Mesenchymal stem cell (in vitro differentiated cells and primary cell): ENCODE results near the gene DLGAP3.

Experiments
- DNase-seq: peaks from one replicate; pipeline ENCODE4 v3.0.0-alpha.2; 2013
- H2AFZ ChIP-seq: one replicate; pipeline ENCODE4 v1.6.1; 2013; ENCODE audit warnings: low read depth, mild to moderate bottlenecking, control low read depth, inconsistent platforms, low read length, moderate library complexity
- H2AK5ac ChIP-seq: 2 replicates; pipeline ENCODE4 v1.6.1; 2013; ENCODE audit warnings: low read length, moderate library complexity, mild to moderate bottlenecking, inconsistent platforms; ENCODE audit not compliant: severe bottlenecking
- H2BK120ac ChIP-seq: one replicate; pipeline ENCODE4 v1.6.1; 2013; ENCODE audit warnings: low read depth, mild to moderate bottlenecking, inconsistent platforms, low read length, moderate library complexity
- H2BK12ac ChIP-seq, 2 experiments: one replicate each; pipeline ENCODE4 v1.6.1; 2013; ENCODE audit warnings: inconsistent platforms in 2 of 2, low read length in 2 of 2, mild to moderate bottlenecking in 2 of 2, moderate library complexity in 2 of 2, control low read depth in 1 of 2
- H2BK15ac ChIP-seq: one replicate; pipeline ENCODE4 v1.6.1; 2013; ENCODE audit warnings: mild to moderate bottlenecking, low read depth, inconsistent platforms; ENCODE audit not compliant: poor library complexity, severe bottlenecking
- H2BK5ac ChIP-seq: 2 replicates; pipeline ENCODE4 v1.6.1; 2013; ENCODE audit warnings: low read depth, mild to moderate bottlenecking, low read length, control low read depth, inconsistent platforms; ENCODE audit not compliant: poor library complexity, severe bottlenecking
- H3K14ac ChIP-seq, 2 experiments: one replicate each; pipeline ENCODE4 v1.6.1; 2013; ENCODE audit warnings: inconsistent platforms in 2 of 2, low read length in 2 of 2, control low read depth in 1 of 2, mild to moderate bottlenecking in 1 of 2, moderate library complexity in 1 of 2
- H3K18ac ChIP-seq, 2 experiments: one replicate each; pipeline ENCODE4 v1.6.1; 2013; ENCODE audit warnings: inconsistent platforms in 2 of 2, low read length in 2 of 2, control low read depth in 1 of 2, low read depth in 1 of 2, mild to moderate bottlenecking in 1 of 2
- H3K23ac ChIP-seq, 2 experiments: one replicate each; pipeline ENCODE4 v1.6.1; 2013; ENCODE audit warnings: inconsistent platforms in 2 of 2, low read length in 2 of 2, mild to moderate bottlenecking in 2 of 2, moderate library complexity in 2 of 2, control low read depth in 1 of 2
- H3K27ac ChIP-seq: 2 replicates; pipeline ENCODE4 v1.5.1; 2013; ENCODE audit warnings: mild to moderate bottlenecking, moderate library complexity, low read length, control low read depth, inconsistent platforms; ENCODE audit not compliant: poor library complexity, severe bottlenecking
- H3K27me3 ChIP-seq, 2 experiments: 2 replicates each; pipeline versions ENCODE4 v1.6.1 to v1.7.0; 2013; ENCODE audit warnings: low read length in 2 of 2, mild to moderate bottlenecking in 2 of 2, moderate library complexity in 2 of 2, control low read depth in 1 of 2, inconsistent platforms in 1 of 2; ENCODE audit not compliant: control insufficient read depth in 1 of 2, insufficient read depth in 1 of 2
- H3K36me3 ChIP-seq, 2 experiments: 2 replicates each; pipeline versions ENCODE4 v1.6.1 to v1.7.0; 2013; ENCODE audit warnings: low read length in 2 of 2, control low read depth in 1 of 2, inconsistent platforms in 1 of 2, low read depth in 1 of 2, mild to moderate bottlenecking in 1 of 2; ENCODE audit not compliant: insufficient read depth in 2 of 2, control insufficient read depth in 1 of 2
- H3K4ac ChIP-seq, 2 experiments: one replicate each; pipeline ENCODE4 v1.6.1; 2013; ENCODE audit warnings: inconsistent platforms in 2 of 2, low read length in 2 of 2, mild to moderate bottlenecking in 2 of 2, moderate library complexity in 2 of 2, control low read depth in 1 of 2, low read depth in 1 of 2
- H3K4me1 ChIP-seq: 2 replicates; pipeline ENCODE4 v1.6.1; 2013; ENCODE audit warnings: low read depth, low read length, control low read depth; ENCODE audit not compliant: control insufficient read depth, insufficient read depth
- H3K4me2 ChIP-seq: 2 replicates; pipeline ENCODE4 v1.6.1; 2013; ENCODE audit warnings: low read length, mild to moderate bottlenecking, inconsistent platforms; ENCODE audit not compliant: poor library complexity, severe bottlenecking
- H3K4me3 ChIP-seq, 2 experiments: 2 replicates each; pipeline versions ENCODE4 v1.5.1 to v1.7.0; 2013; ENCODE audit warnings: low read length in 2 of 2, mild to moderate bottlenecking in 2 of 2, control low read depth in 1 of 2, low read depth in 1 of 2; ENCODE audit not compliant: insufficient read depth in 1 of 2
- H3K79me1 ChIP-seq: replicated peaks from 2 replicates; pipeline ENCODE4 v1.6.1; 2013; ENCODE audit warnings: mild to moderate bottlenecking, control low read depth, low read length, inconsistent platforms; ENCODE audit not compliant: poor library complexity, severe bottlenecking
- H3K9ac ChIP-seq: 2 replicates; pipeline ENCODE4 v1.7.0; 2013; ENCODE audit warnings: mild to moderate bottlenecking, low read length, moderate library complexity
- H3K9me3 ChIP-seq: 2 replicates; pipeline ENCODE4 v1.7.0; 2013; ENCODE audit warnings: mild to moderate bottlenecking, low read length; ENCODE audit not compliant: control insufficient read depth
- H4K8ac ChIP-seq: one replicate; pipeline ENCODE4 v1.6.1; 2013; ENCODE audit warnings: inconsistent platforms, mild to moderate bottlenecking, low read length, moderate library complexity
- H4K91ac ChIP-seq: one replicate; pipeline ENCODE4 v1.6.1; 2013; ENCODE audit warnings: mild to moderate bottlenecking, low read length, inconsistent platforms
- WGBS: methylation state at CpG from one replicate; pipeline ENCODE4 v1.1.7; 2013; ENCODE audit warnings: mixed read lengths; 5-methylcytosine and 5-hydroxymethylcytosine counted together

Gene DLGAP3

DNA sequence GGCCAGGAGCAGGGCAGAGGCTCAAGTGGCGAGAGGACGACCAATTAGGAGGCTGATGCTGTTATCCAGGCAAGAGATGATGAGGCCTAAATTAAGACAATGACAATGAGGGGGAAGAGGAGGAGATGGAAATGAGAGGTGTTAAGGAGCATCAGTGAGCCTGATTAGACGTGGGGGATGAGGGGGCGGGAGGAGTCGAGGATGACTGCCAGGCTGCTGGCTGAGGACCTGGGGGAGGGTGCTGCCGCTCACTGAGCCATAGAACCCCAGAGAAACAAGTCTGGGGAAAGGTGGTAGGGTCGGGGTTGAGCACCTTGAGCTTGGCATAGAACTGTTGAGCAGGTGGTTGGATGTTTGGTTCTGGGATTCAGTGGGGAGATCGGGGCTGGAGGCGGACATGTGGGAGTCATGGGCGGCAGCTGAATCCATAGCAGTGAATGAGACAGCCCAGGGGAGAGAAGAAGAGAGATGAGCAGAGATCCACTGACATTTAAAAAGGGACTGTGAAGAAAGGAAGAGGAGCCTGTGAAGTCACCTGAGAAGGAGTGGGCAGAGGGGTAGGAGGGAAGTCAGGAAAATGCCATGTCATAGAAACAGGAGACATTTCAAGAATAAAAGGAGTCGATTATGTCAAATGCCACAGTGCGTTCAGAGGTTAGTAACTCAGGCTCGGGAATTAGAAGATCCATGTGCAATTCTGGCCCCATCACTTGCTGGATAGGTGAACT is 28.5 kb downstream of the DLGAP3 start:
- H3K4me1 ChIP-seq: no peaks in the 10 kb centered on the region
- H2AFZ ChIP-seq: no peak overlapping the region
- H2BK15ac ChIP-seq: no peak overlapping the region
- H3K36me3 ChIP-seq: no peaks in the 10 kb centered on the region
- H2AK5ac ChIP-seq: no peak overlapping the region
- H4K91ac ChIP-seq: no peak overlapping the region
- no peak overlapping the region for H3K9ac ChIP-seq
- H3K18ac ChIP-seq: no peak overlapping the region
- no peak overlapping the region for H3K4me3 ChIP-seq
- H2BK12ac ChIP-seq: no peak overlapping the region
- H3K4me2 ChIP-seq: no peak overlapping the region
- H2BK5ac ChIP-seq: no peak overlapping the region
- H3K23ac ChIP-seq: peak overlapping the region in 1 of 2 experiments; percentile 11
- H3K4ac ChIP-seq: no peak overlapping the region
- no peak for DNase-seq
- H3K27ac ChIP-seq: no peak overlapping the region
- H4K8ac ChIP-seq: no peak overlapping the region
- H3K27me3 ChIP-seq: peaks cover 17 to 39% of the 10 kb centered on the region in 2 experiments
- H2BK120ac ChIP-seq: no peak overlapping the region
- no peak overlapping the region for H3K14ac ChIP-seq
- 79% methylated on average over 13 of the region's 13 CpGs for WGBS
- H3K9me3 ChIP-seq: no peaks in the 10 kb centered on the region
- H3K79me1 ChIP-seq: no peaks in the 10 kb centered on the region

GRCh38 chr1:34899906-34900305 is 29.5 kb downstream of the DLGAP3 start:
- Histone ChIP-seq H3K14ac (no peak overlapping the region), H2BK5ac (no peak overlapping the region), H3K18ac (no peak overlapping the region), H3K36me3 (no peaks in the 10 kb centered on the region), H4K91ac (no peak overlapping the region), H3K9me3 (no peaks in the 10 kb centered on the region), H2BK15ac (no peak overlapping the region), H2BK120ac (no peak overlapping the region), H3K4me1 (no peaks in the 10 kb centered on the region), H4K8ac (no peak overlapping the region), H3K4me3 (no peak overlapping the region), H3K27me3 (peaks cover 17 to 39% of the 10 kb centered on the region in 2 experiments), H3K4me2 (no peak overlapping the region), H2AFZ (no peak overlapping the region), H2BK12ac (no peak overlapping the region), H3K4ac (no peak overlapping the region), H3K27ac (no peak overlapping the region), H3K79me1 (no peaks in the 10 kb centered on the region), H3K23ac (no peak overlapping the region), H3K9ac (no peak overlapping the region), H2AK5ac (no peak overlapping the region)
- DNase-seq: no peak
- 97% methylated on average over 16 of the region's 16 CpGs for WGBS

GRCh38 chr1:34899471-34899870 is 30.0 kb downstream of the DLGAP3 start:
- H3K4ac ChIP-seq: no peak overlapping the region
- no peak overlapping the region for H2AK5ac ChIP-seq
- H4K91ac ChIP-seq: no peak overlapping the region
- no peak for DNase-seq
- no peak overlapping the region for H2BK12ac ChIP-seq
- H2BK5ac ChIP-seq: no peak overlapping the region
- no peaks in the 10 kb centered on the region for H3K4me1 ChIP-seq
- no peaks in the 10 kb centered on the region for H3K79me1 ChIP-seq
- H2AFZ ChIP-seq: no peak overlapping the region
- H3K27me3 ChIP-seq: peaks cover 17 to 39% of the 10 kb centered on the region in 2 experiments
- no peak overlapping the region for H2BK15ac ChIP-seq
- H3K4me3 ChIP-seq: no peak overlapping the region
- H4K8ac ChIP-seq: no peak overlapping the region
- no peaks in the 10 kb centered on the region for H3K9me3 ChIP-seq
- 88% methylated on average over 4 of the region's 4 CpGs for WGBS
- no peak overlapping the region for H3K18ac ChIP-seq
- no peak overlapping the region for H3K23ac ChIP-seq
- no peaks in the 10 kb centered on the region for H3K36me3 ChIP-seq
- H2BK120ac ChIP-seq: no peak overlapping the region
- H3K9ac ChIP-seq: no peak overlapping the region
- H3K27ac ChIP-seq: no peak overlapping the region
- H3K14ac ChIP-seq: no peak overlapping the region
- no peak overlapping the region for H3K4me2 ChIP-seq

DNA sequence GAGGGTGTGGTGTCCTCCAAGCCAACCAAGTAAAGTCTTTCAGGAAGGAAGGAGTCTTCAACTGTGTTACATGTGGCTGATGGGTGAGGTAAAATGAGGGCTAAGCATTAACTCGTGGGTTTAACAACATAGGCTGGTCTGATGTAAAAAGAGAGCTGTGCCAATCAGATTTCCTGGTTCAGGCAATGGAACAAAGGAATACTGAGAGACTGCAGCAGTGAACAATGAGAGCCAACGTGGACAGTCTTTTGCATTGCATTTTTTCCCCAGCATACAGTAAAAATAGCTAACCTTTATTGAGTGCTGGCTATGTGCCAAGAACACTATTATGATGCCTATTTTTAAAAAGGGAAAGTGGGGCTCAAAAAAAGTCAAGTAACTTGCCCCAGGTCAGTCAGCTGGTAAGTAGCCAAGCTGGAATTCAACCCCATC is 31.1 kb downstream of the DLGAP3 start:
- Histone ChIP-seq H2AK5ac (no peak overlapping the region), H3K18ac (no peak overlapping the region), H4K91ac (no peak overlapping the region), H3K9me3 (no peaks in the 10 kb centered on the region), H2BK15ac (no peak overlapping the region), H3K27ac (no peak overlapping the region), H2AFZ (no peak overlapping the region), H3K79me1 (no peaks in the 10 kb centered on the region), H2BK120ac (no peak overlapping the region), H3K4ac (no peak overlapping the region), H3K4me3 (no peak overlapping the region), H3K9ac (no peak overlapping the region), H3K23ac (no peak overlapping the region), H2BK5ac (no peak overlapping the region), H4K8ac (no peak overlapping the region), H3K4me2 (no peak overlapping the region), H3K36me3 (no peaks in the 10 kb centered on the region), H3K27me3 (peaks cover 17 to 39% of the 10 kb centered on the region in 2 experiments), H3K4me1 (no peaks in the 10 kb centered on the region), H2BK12ac (no peak overlapping the region), H3K14ac (no peak overlapping the region)
- 26% methylated on average over 2 of the region's 2 CpGs for WGBS
- DNase-seq: no peak
